ENCODE measurements around the gene LYZL1.

- no peak for TF ChIP-seq GABPA (IDR thresholded peaks at IDR 0.05; ENCODE audit: borderline replicate concordance, insufficient read depth, low read length)
- no peak for TF ChIP-seq EZH2 (IDR thresholded peaks at IDR 0.05; ENCODE audit: low read depth, low read length, severe bottlenecking)
- TF ChIP-seq EP300 (IDR thresholded peaks at IDR 0.05; ENCODE audit: borderline replicate concordance in 1 of 2, low read depth in 2 of 2, low read length in 2 of 2) = no peak
- TF ChIP-seq, protein P1, sequence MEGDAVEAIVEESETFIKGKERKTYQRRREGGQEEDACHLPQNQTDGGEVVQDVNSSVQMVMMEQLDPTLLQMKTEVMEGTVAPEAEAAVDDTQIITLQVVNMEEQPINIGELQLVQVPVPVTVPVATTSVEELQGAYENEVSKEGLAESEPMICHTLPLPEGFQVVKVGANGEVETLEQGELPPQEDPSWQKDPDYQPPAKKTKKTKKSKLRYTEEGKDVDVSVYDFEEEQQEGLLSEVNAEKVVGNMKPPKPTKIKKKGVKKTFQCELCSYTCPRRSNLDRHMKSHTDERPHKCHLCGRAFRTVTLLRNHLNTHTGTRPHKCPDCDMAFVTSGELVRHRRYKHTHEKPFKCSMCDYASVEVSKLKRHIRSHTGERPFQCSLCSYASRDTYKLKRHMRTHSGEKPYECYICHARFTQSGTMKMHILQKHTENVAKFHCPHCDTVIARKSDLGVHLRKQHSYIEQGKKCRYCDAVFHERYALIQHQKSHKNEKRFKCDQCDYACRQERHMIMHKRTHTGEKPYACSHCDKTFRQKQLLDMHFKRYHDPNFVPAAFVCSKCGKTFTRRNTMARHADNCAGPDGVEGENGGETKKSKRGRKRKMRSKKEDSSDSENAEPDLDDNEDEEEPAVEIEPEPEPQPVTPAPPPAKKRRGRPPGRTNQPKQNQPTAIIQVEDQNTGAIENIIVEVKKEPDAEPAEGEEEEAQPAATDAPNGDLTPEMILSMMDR (IDR thresholded peaks at IDR 0.05; ENCODE audit: control extremely low read depth in 1 of 3, insufficient read depth in 1 of 3, low read depth in 1 of 3, low read length in 3 of 3) = no peak
- no peak for TF ChIP-seq SUZ12 (IDR thresholded peaks at IDR 0.05; ENCODE audit: low read length)
- no peak for TF ChIP-seq TAF1 (IDR thresholded peaks at IDR 0.05; ENCODE audit: low read depth, low read length)
- TF ChIP-seq KDM1A (IDR thresholded peaks at IDR 0.05; ENCODE audit: borderline replicate concordance, low read length) = no peak
Observed at GRCh38 chr10:29332761-29333148, 43.9 kb downstream of the LYZL1 start.

Measured in H1 (cell line).